Suppressor macrophage treated with lipopolysaccharide for 1 hour (primary cell): ENCODE results near the gene ADCK1.
A peak's percentile ranks its signal among the peaks of the same experiment; 100 is the strongest.
"Not testable (repeated sequence)": the region's sequence is repeated elsewhere in the genome, so short reads cannot be mapped to it uniquely, and the experiment has no call there.

Experiments used
- DNase-seq, 3 donors: peaks; one replicate each; pipeline ENCODE4 v3.0.0-alpha.2; 2020 to 2022

ADCK1 gene

GRCh38 chr14:77809011-77809410, 9.1 kb downstream of the ADCK1 start:
- DNase-seq = no peak

GRCh38 chr14:77812028-77812427, 12.1 kb downstream of the ADCK1 start:
- DNase-seq = no peak

GRCh38 chr14:77812682-77813081, 12.8 kb downstream of the ADCK1 start:
- not testable (repeated sequence) for DNase-seq

GRCh38 chr14:77822307-77822706, 22.4 kb downstream of the ADCK1 start:
- no peak for DNase-seq

- no peak for DNase-seq
Observed at GRCh38 chr14:77822741-77823140, 22.8 kb downstream of the ADCK1 start.

GRCh38 chr14:77823378-77823777, 23.5 kb downstream of the ADCK1 start:
- no peak for DNase-seq

- no peak for DNase-seq
Observed at GRCh38 chr14:77825895-77826519, 26.1 kb downstream of the ADCK1 start.

- DNase-seq = no peak
Observed at GRCh38 chr14:77830692-77831091, 30.8 kb downstream of the ADCK1 start.

GRCh38 chr14:77832297-77832696, 32.4 kb downstream of the ADCK1 start:
- DNase-seq = no peak

GRCh38 chr14:77837926-77838325, 38.0 kb downstream of the ADCK1 start:
- DNase-seq = no peak

- DNase-seq = no peak
Observed at GRCh38 chr14:77838831-77839511, 39.1 kb downstream of the ADCK1 start.

GRCh38 chr14:77843195-77843594, 43.3 kb downstream of the ADCK1 start:
- no peak for DNase-seq

GRCh38 chr14:77843651-77844050, 43.7 kb downstream of the ADCK1 start:
- DNase-seq = no peak

GRCh38 chr14:77844802-77845201, 44.9 kb downstream of the ADCK1 start:
- peak; percentile 11 to 32 (median 19) for DNase-seq

- DNase-seq = no peak
Observed at GRCh38 chr14:77848031-77848430, 48.1 kb downstream of the ADCK1 start.

GRCh38 chr14:77849711-77850110, 49.8 kb downstream of the ADCK1 start:
- DNase-seq = no peak

GRCh38 chr14:77853919-77854318, 54.0 kb downstream of the ADCK1 start:
- no peak for DNase-seq

GRCh38 chr14:77856941-77857340, 57.0 kb downstream of the ADCK1 start:
- DNase-seq = no peak

- DNase-seq = no peak
Observed at GRCh38 chr14:77859934-77860570, 60.1 kb downstream of the ADCK1 start.

GRCh38 chr14:77861201-77861600, 61.3 kb downstream of the ADCK1 start:
- DNase-seq = no peak

GRCh38 chr14:77862154-77862786, 62.4 kb downstream of the ADCK1 start:
- DNase-seq = peak; percentile 73 to 83 (median 76)

GRCh38 chr14:77864085-77864484, 64.2 kb downstream of the ADCK1 start:
- DNase-seq = no peak

GRCh38 chr14:77864580-77864979, 64.7 kb downstream of the ADCK1 start:
- no peak for DNase-seq

- DNase-seq = no peak
Observed at GRCh38 chr14:77865455-77865854, 65.5 kb downstream of the ADCK1 start.
